Measurements from ENCODE around the gene SNX20.
A peak's percentile ranks its signal among the peaks of the same experiment; 100 is the strongest.

SNX20 gene

DNA sequence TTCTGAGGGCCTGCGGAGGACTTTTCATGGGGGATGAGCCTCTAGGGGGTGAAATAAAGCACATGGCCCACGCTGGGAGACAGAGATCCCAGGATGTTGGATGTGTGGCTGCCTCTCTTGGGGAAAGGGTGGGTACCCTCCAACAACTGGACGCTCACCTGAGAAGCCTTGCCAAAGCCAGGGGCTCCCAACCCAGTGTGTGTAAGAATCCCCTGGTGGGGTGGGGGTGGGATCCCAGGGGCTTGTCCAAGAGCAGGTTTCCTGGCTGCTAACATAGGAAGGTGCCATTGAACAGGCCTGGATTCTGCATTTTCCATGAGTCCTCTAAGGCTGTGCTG, 587 bp downstream of the SNX20 start:
- H3K4me3 ChIP-seq (ENCODE audit: low read depth, low read length): no peak overlapping the region
- in situ Hi-C loops (cut with HindIII; ENCODE audit: low pct_ligation_motif_present, low sequenced_read_pairs): no loop called here

DNA sequence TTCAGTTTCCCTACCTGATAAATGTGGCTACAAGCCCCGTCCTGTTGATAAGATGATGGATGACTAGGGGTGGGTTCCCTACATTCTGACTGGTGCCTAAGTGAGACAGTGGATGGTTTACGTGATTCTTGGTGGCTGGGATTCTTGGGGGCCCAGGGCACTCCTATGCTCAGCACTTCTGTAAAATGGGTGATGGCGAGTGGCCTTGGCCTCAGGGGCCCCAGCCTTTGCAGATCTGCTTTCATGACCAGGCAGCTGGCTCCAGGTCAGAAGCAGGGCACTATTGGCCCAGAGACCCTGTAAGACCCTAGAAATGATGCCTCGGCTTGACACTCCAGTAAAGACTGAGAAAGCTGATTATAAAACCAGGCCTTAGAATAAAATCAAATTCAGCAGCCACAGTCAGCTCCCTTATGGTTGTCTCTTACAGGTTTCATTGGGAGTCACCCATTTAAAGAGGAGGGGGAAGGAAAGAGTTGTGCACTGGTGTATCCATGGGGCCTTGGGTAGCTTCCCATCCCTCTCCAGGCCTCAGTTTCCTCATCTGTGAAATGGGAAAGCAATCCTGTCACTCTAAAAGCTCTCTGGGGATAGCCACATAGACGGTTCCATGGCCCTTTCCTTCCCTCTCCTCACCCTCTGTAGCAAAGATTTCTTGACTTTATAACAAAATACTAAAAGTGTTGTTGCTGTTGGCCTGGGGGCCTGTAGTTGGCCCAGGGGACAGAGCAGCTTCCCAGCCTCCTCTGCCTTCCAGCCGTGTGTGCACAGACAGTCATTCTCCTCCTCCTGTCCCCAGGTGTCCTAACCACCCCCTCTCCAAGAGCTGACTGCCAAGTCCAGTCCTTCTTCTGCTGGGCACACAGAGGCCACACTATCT, 1.2 kb downstream of the SNX20 start:
- TF ChIP-seq CTCF (IDR thresholded peaks at IDR 0.05; ENCODE audit: low read depth, low read length, missing control alignments): no peak
- no peak overlapping the region for H3K27ac ChIP-seq
- no peaks in the 10 kb centered on the region for H3K36me3 ChIP-seq (replicated peaks)
- H3K27me3 ChIP-seq (replicated peaks): no peaks in the 10 kb centered on the region
- in situ Hi-C loops (cut with HindIII; ENCODE audit: low pct_ligation_motif_present, low sequenced_read_pairs): no loop called here
- no peak for DNase-seq
- no peak overlapping the region for H3K4me3 ChIP-seq (ENCODE audit: low read depth, low read length)

More for the DNA sequence above, 587 bp downstream of the SNX20 start:
- H3K27ac ChIP-seq: no peak overlapping the region
- TF ChIP-seq CTCF (IDR thresholded peaks at IDR 0.05; ENCODE audit: low read depth, low read length, missing control alignments): no peak
- no peak for DNase-seq
- no peaks in the 10 kb centered on the region for H3K36me3 ChIP-seq (replicated peaks)
- H3K27me3 ChIP-seq (replicated peaks): no peaks in the 10 kb centered on the region

DNA sequence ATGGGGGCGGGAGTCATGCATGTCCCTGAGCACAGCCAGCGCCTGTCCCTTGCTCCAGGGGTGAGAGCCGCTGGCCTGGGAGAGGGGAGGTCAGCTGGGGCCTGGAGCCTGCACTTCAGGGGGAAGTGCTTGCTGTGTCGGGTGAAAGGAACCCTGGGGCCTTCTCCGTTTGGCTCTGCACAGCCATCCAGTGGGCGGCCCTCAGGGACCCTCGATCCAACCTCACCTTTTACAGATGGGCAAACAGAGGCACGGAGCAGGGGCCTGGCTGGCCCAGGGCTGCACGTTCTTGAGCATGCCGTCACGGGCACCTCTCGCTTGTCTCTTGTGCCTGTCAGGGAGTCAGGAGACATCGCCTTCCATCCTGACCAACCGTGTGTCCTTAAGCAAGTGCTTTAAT, 1.8 kb downstream of the SNX20 start:
- Histone ChIP-seq H3K27ac (no peak overlapping the region), H3K4me3 (ENCODE audit: low read depth, low read length) (no peak overlapping the region), H3K36me3 (replicated peaks) (no peaks in the 10 kb centered on the region), H3K27me3 (replicated peaks) (no peaks in the 10 kb centered on the region)
- TF ChIP-seq CTCF (IDR thresholded peaks at IDR 0.05; ENCODE audit: low read depth, low read length, missing control alignments): no peak
- in situ Hi-C loops (cut with HindIII; ENCODE audit: low pct_ligation_motif_present, low sequenced_read_pairs): no loop called here
- DNase-seq: no peak

- in situ Hi-C loops (cut with HindIII; ENCODE audit: low pct_ligation_motif_present, low sequenced_read_pairs): no loop called here
- no peaks in the 10 kb centered on the region for H3K36me3 ChIP-seq (replicated peaks)
These were observed 2.6 kb downstream of the SNX20 start for GRCh38 chr16:50678531-50678930.

GRCh38 chr16:50677351-50677750, 3.8 kb downstream of the SNX20 start:
- Histone ChIP-seq H3K27me3 (replicated peaks) (no peaks in the 10 kb centered on the region), H3K4me3 (ENCODE audit: low read depth, low read length) (no peak overlapping the region), H3K36me3 (replicated peaks) (no peaks in the 10 kb centered on the region), H3K27ac (no peak overlapping the region)
- in situ Hi-C loops (cut with HindIII; ENCODE audit: low pct_ligation_motif_present, low sequenced_read_pairs): no loop called here
- TF ChIP-seq CTCF (IDR thresholded peaks at IDR 0.05; ENCODE audit: low read depth, low read length, missing control alignments): peak; percentile 55
- DNase-seq: no peak

More at GRCh38 chr16:50678531-50678930, 2.6 kb downstream of the SNX20 start:
- DNase-seq: no peak
- Histone ChIP-seq H3K27me3 (replicated peaks) (no peaks in the 10 kb centered on the region), H3K4me3 (ENCODE audit: low read depth, low read length) (no peak overlapping the region), H3K27ac (no peak overlapping the region)
- TF ChIP-seq CTCF (IDR thresholded peaks at IDR 0.05; ENCODE audit: low read depth, low read length, missing control alignments): no peak

Measured in brain microvascular endothelial cell (primary cell).